PFSK-1 (cell line): ENCODE results near the gene IL10RA.

Experiments
- FOXP2 ChIP-seq: optimal IDR thresholded peaks from 2 replicates; pipeline ENCODE3; 2011; ENCODE audit warnings: borderline replicate concordance, control low read depth, inconsistent platforms; ENCODE audit not compliant: insufficient read depth; ENCODE audit errors: extremely low read length, extremely low read depth
- POLR2AphosphoS5 ChIP-seq: IDR thresholded peaks from 2 replicates; pipeline ENCODE4 v1.6.1; 2012; ENCODE audit warnings: low read depth, mild to moderate bottlenecking, control low read depth, low read length, moderate library complexity
- REST ChIP-seq, 2 experiments: IDR thresholded peaks; 2 replicates each; pipeline versions ENCODE4 v1.6.1 to v1.8.0; 2011 to 2012; ENCODE audit warnings: low read depth in 2 of 2, low read length in 2 of 2, control low read depth in 1 of 2, inconsistent platforms in 1 of 2, mild to moderate bottlenecking in 1 of 2, moderate library complexity in 1 of 2; ENCODE audit not compliant: insufficient read depth in 1 of 2
- SIN3A ChIP-seq: IDR thresholded peaks from 2 replicates; pipeline ENCODE4 v1.6.1; 2012; ENCODE audit warnings: mild to moderate bottlenecking, low read length, moderate library complexity, borderline replicate concordance; ENCODE audit not compliant: insufficient read depth
- TAF1 ChIP-seq: IDR thresholded peaks from 2 replicates; pipeline ENCODE4 v1.6.1; 2012; ENCODE audit warnings: low read length, control low read depth, borderline replicate concordance; ENCODE audit not compliant: insufficient read depth

Gene IL10RA

GRCh38 chr11:117950301-117950700 lies 35.9 kb upstream of the IL10RA start:
- no peak for TF ChIP-seq SIN3A
- TF ChIP-seq TAF1 = no peak
- no peak for TF ChIP-seq POLR2AphosphoS5
- TF ChIP-seq FOXP2 = no peak
- no peak for TF ChIP-seq REST (IDR thresholded peaks at IDR 0.05; ENCODE audit: insufficient read depth in 1 of 2, low read depth in 2 of 2, low read length in 2 of 2)

- no peak for TF ChIP-seq SIN3A
- no peak for TF ChIP-seq TAF1
- TF ChIP-seq REST (IDR thresholded peaks at IDR 0.05; ENCODE audit: insufficient read depth in 1 of 2, low read depth in 2 of 2, low read length in 2 of 2) = no peak
- TF ChIP-seq FOXP2 = no peak
- TF ChIP-seq POLR2AphosphoS5 = no peak
These were observed 34.9 kb upstream of the IL10RA start for GRCh38 chr11:117950993-117951961.

GRCh38 chr11:117953024-117953671 lies 33.0 kb upstream of the IL10RA start:
- TF ChIP-seq FOXP2 (no peak), TAF1 (no peak), POLR2AphosphoS5 (no peak), REST (IDR thresholded peaks at IDR 0.05; ENCODE audit: insufficient read depth in 1 of 2, low read depth in 2 of 2, low read length in 2 of 2) (no peak), SIN3A (no peak)

GRCh38 chr11:117958949-117959348 lies 27.2 kb upstream of the IL10RA start:
- no peak for TF ChIP-seq FOXP2
- no peak for TF ChIP-seq POLR2AphosphoS5
- TF ChIP-seq SIN3A = no peak
- TF ChIP-seq TAF1 = no peak
- no peak for TF ChIP-seq REST (IDR thresholded peaks at IDR 0.05; ENCODE audit: insufficient read depth in 1 of 2, low read depth in 2 of 2, low read length in 2 of 2)
